GM21576 (cell line): ENCODE results near the gene TYW1B.
"Not testable (repeated sequence)": the region's sequence is repeated elsewhere in the genome, so short reads cannot be mapped to it uniquely, and the experiment has no call there.

Experiments used
- ATAC-seq: cut with Tn5 transposase; IDR thresholded peaks from one replicate; pipeline ENCODE4 v1.9.1; 2021; ENCODE audit warnings: mild to moderate bottlenecking, moderate library complexity; ENCODE audit not compliant: unreplicated experiment

Gene TYW1B

GRCh38 chr7:72632765-72633292, 195.2 kb downstream of the TYW1B start:
- not testable (repeated sequence) for ATAC-seq

- not testable (repeated sequence) for ATAC-seq
These were observed 199.6 kb downstream of the TYW1B start for GRCh38 chr7:72628375-72628774.

GRCh38 chr7:72626428-72627011, 201.5 kb downstream of the TYW1B start:
- ATAC-seq = peak; percentile 13

DNA sequence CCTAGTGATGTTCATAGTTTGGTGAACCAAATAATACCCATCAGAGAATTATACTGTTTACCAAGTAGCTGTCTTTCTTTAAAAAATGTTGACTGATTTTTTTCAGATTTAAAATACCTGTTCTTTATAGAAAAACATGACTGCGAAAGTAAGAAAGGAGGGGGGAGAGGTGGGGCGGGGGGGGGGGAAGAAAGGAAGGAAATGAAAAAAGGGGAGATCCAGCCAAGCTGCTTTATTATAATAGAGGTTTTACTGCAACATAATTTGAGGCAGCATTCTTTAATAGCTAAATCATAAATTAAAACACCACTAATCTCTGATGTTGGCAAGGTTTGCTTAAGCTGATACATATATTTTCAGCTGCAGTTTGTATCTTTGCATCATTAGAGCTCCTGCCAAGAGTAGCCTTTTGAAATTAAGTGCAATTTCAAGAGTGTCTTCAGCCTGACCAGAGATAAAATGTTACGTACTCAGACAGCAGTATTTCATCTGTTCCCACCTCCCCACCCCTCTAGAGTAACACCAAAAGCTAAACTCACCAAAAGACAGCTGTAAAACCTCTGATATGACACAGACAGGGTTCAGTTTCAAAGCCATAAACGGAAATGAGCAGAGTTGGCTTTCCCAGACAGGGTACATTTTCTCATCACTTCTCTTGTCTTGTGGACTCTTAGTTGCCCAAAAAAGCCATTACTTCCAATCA, 202.1 kb downstream of the TYW1B start:
- peak; percentile 94 for ATAC-seq

DNA sequence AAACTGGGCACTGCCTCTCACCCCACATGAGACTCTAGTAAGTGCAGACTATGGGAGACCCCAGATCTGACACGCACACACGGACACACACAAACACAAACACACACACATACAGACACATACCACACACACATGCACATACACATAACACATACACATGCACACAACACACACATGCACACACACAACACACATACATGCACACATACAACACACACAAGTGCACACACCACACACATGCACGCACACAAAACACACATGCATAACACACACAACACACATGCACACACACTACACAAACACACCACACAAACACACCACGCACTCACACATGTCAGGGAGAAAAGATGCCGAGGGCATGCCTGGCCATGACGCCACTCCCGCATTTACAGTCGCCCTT, 205.5 kb downstream of the TYW1B start:
- no peak for ATAC-seq

GRCh38 chr7:72621761-72622187, 206.2 kb downstream of the TYW1B start:
- ATAC-seq = not testable (repeated sequence)

GRCh38 chr7:72620923-72621322, 207.1 kb downstream of the TYW1B start:
- not testable (repeated sequence) for ATAC-seq

DNA sequence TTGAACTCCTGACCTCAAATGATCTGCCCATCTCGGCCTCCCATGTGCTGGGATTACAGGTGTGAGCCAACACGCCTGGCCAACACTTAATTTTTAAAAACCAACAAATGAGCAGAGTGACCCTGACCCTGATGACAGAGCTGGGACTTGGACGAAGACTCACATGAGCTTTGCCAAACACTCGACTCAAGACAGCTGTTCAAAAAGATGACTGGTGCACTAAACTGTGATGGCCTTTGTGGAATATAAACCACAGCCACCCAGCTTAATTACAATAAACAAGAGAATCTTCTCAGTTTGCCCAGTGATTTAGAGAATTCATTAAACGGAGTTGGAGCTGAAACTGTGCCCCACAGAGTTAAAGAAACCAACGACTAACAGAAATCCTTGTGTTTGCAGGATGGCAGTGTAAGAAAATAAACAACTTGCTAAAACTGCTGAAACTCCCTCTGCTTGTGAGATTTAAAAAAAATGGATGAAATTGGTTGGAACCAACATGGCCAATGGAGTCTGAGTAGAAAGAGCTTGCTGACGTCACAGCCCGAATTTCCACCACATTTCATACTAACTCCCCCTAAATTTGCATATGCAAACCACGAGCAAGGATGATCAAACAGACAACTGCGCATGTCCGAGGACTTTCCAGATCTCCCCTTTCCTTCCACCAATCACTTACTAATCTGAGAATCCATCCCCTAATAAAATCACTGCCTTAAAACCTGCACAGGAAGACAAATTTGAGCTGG, 209.4 kb downstream of the TYW1B start:
- not testable (repeated sequence) for ATAC-seq

- not testable (repeated sequence) for ATAC-seq
These were observed 218.2 kb downstream of the TYW1B start for GRCh38 chr7:72609761-72610160.

DNA sequence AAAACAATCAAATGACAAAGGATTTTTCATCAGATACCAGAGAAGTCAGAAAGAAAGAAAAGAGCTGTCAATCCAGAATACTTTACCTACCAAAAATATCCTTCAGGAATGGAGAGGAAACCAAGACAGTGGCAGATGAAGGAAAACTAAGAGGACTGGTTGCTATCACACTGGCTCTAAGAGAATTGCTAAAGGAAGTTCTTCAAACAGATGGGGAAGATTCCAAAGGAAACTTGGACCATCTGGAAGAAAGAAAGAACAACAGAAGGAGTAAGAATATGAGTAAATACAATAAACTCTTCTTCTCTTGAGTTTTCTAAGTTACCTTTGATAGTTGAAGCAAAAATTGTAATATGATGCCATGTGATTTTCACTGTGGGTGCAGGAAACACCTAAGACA, 220.0 kb downstream of the TYW1B start:
- not testable (repeated sequence) for ATAC-seq

DNA sequence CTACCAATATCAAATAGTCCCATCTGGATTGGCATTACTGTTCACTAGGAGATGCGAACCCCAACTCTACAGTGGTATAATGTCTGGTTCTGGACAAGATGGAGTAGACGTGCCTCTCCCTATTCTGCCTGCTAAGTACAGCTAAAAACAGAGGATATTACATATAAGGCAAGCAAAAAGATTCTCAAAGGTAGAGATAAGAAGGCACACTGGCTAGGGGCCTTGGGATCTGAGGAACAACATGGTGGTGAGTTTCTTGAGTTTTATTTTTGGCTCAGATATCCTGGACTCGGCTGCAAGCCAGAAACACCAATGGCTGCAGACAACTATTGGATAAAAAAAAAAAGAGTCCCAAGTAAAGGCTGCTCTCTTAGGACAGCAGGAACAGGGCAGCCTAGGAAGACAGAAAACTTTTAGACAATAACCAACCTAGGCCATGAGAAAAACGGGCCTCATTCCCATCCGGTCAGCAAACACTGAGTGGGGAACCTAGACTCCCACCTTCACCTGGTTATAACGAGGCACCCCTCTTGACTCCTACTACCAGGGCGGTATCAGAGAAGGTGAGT, 222.1 kb downstream of the TYW1B start:
- ATAC-seq = not testable (repeated sequence)

DNA sequence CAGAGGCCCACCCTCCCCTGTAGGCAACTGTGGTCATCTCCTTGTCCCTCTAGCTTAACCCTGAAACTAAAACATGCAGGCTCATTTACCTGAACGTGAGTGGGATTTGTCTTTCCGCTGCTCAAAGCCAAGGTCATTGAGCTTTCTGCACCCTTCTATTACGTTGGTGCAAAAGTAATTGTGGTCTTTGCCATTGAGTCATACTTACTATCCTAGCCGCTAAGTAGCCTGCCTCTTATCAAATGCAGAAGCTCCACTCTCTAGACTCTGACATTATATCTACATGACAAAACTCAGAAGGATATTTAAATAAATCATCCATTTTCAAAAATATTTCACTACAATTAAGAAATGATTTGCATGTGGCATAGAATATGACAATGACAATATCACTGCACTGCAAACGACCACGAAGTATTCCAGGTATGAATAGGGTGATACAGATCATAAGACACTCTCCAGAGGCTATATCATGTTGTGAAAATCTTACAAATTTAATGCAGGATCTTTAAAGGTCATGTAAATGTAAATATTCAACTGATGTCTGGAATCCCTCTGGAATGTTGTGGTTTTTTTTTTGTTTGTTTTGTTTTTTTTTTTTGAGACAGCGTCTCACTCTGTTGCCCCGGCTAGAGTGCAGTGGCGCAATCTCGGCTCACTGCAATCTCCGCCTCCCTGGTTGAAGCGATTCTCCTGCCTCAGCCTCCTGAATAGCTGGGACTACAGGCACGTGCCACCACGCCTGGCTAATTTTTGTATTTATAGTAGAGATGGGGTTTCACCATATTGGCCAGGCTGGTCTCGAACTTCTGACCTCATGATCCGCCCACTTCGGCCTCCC, 223.0 kb downstream of the TYW1B start:
- ATAC-seq = not testable (repeated sequence)

DNA sequence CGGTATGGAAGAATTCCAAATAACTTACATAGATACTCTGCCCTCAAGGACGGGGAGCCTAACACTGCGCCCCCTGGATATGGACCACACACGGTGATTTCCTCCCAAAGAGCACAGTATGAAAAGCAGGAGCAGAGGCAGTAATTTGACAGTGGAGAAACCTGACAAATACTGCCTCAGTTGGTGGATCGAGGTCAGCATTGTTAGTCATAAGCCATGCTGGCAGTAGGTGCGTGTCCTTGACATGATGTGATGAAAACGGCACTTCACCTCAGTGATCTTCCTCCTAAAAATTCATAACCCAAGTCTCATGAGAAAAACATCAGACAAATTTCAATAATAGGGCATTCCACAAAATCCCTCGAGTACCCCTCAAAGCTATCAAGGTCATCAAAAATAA, 224.5 kb downstream of the TYW1B start:
- not testable (repeated sequence) for ATAC-seq

GRCh38 chr7:72603073-72603472, 224.9 kb downstream of the TYW1B start:
- no peak for ATAC-seq

GRCh38 chr7:72601683-72602082, 226.3 kb downstream of the TYW1B start:
- not testable (repeated sequence) for ATAC-seq

GRCh38 chr7:72590023-72590422, 238.0 kb downstream of the TYW1B start:
- ATAC-seq = not testable (repeated sequence)

GRCh38 chr7:72587267-72587666, 240.7 kb downstream of the TYW1B start:
- not testable (repeated sequence) for ATAC-seq

DNA sequence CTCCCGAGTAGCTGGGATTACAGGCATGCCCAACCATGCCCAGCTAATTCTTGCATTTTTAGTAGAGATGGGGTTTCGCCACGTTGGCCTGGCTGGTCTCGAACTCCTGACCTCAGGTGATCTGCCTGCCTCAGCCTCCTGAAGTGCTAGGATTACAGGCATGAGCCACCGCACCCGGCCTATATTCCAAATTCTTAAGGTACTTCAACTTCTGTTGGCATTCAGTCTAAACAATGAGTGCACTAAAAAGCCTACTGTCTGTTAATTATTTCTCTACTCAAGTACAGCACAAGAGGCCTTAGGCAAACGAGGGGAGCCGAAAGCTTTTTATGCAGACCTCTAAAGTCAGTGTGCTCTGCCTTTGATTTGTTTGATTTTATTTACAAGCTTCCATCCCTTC, 243.4 kb downstream of the TYW1B start:
- not testable (repeated sequence) for ATAC-seq

DNA sequence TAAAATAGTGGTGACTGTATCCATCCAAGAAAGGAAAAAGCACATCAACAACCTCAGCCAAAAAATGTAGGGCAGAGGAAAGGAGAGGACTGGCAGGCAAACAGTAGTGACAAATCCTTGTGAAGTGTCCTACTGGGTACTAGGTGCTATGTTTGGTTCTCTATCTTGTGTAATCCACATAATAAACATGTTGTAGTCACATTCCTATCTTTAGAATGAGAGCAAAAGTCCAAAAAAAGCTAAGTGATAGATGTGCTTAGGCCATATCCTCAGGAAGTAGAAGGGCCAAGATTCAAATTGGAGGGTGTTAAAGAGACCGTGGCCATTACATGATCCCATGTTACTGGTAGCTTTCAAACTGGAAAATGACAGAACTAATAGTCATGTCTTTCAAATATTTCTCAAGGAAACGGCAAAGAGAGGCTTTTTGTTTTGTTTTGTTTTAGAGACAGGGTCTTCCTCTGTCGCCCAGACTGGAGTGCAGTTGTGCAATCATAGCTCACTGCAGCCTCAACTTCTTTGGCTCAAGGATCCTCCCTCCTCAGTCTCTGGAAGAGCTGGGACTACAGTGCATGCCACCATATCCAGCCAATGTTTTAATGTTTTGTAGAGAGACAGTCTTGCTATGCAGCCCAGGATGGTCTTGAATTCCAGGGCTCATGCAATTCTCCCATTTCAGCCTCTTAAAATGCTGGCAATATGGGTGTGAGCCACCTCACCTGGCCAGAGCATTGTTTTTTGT, 244.2 kb downstream of the TYW1B start:
- ATAC-seq = not testable (repeated sequence)
